HepG2 (cell line): ENCODE measurements around the gene ZPR1. TPM values are rescaled to one million over a fixed set of nuclear protein-coding genes. Genes with fewer than 3 reads are reported as not detected.

Experiments
- CBFB ChIP-seq: sonication (generic); formaldehyde crosslinking; IDR thresholded peaks from 2 replicates; pipeline ENCODE4 v1.4.0; 2020; ENCODE audit warnings: missing genetic modification reagents
- EP300 ChIP-seq, 3 experiments: sonication (generic) in 1 of 3; formaldehyde crosslinking in 1 of 3; IDR thresholded peaks; 2 replicates each; pipeline versions ENCODE4 v1.5.1 to v1.6.1; 2011 to 2020; ENCODE audit warnings: low read depth in 2 of 3, low read length in 2 of 3, borderline replicate concordance in 1 of 3, improper control_type of control experiment in 1 of 3, mild to moderate bottlenecking in 1 of 3, missing genetic modification reagents in 1 of 3, moderate library complexity in 1 of 3
- ETV5 ChIP-seq: IDR thresholded peaks from 2 replicates; pipeline ENCODE4 v1.6.1; 2018; ENCODE audit warnings: missing biosample characterization, missing genetic modification reagents, inconsistent platforms, borderline replicate concordance
- FOXJ3 ChIP-seq: sonication (generic); formaldehyde crosslinking; IDR thresholded peaks from 2 replicates; pipeline ENCODE4 v1.4.0; 2020; ENCODE audit warnings: missing genetic modification reagents, mild to moderate bottlenecking, borderline replicate concordance
- JDP2 ChIP-seq: sonication (generic); formaldehyde crosslinking; IDR thresholded peaks from 2 replicates; pipeline ENCODE4 v1.8.1; 2022; ENCODE audit warnings: missing genetic modification reagents, borderline replicate concordance
- JUNB ChIP-seq: sonication (generic); formaldehyde crosslinking; IDR thresholded peaks from 2 replicates; pipeline ENCODE4 v1.8.0; 2022; ENCODE audit warnings: missing genetic modification reagents, mild to moderate bottlenecking, borderline replicate concordance
- KAT8 ChIP-seq: IDR thresholded peaks from 2 replicates; pipeline ENCODE4 v1.6.1; 2016; ENCODE audit warnings: missing genetic modification reagents, missing compliant biosample characterization
- KDM3A ChIP-seq: IDR thresholded peaks from 2 replicates; pipeline ENCODE4 v1.6.1; 2018; ENCODE audit warnings: low read depth, missing compliant biosample characterization
- MTA3 ChIP-seq: sonication (generic); formaldehyde crosslinking; IDR thresholded peaks from 2 replicates; pipeline ENCODE4 v1.4.0; 2020; ENCODE audit warnings: missing genetic modification reagents
- PHF5A ChIP-seq: IDR thresholded peaks from one replicate; pipeline ENCODE4 v1.6.1; 2018; ENCODE audit warnings: low read depth, missing genetic modification reagents; ENCODE audit not compliant: unreplicated experiment
- SNRNP70 ChIP-seq: fragments of 200-400 bp; formaldehyde crosslinking; IDR thresholded peaks from 2 replicates; pipeline ENCODE4 v1.6.1; 2017; ENCODE audit warnings: mild to moderate bottlenecking, low read depth, low read length, moderate library complexity
- WIZ ChIP-seq: sonication (generic); formaldehyde crosslinking; IDR thresholded peaks from 2 replicates; pipeline ENCODE4 v1.5.1; 2020; ENCODE audit warnings: mild to moderate bottlenecking, missing genetic modification reagents
- ZFYVE20 ChIP-seq: sonication (generic); formaldehyde crosslinking; IDR thresholded peaks from 2 replicates; pipeline ENCODE4 v1.8.0; 2023; ENCODE audit warnings: low read depth, mild to moderate bottlenecking, moderate library complexity, missing genetic modification reagents, borderline replicate concordance
- ZNF251 ChIP-seq: sonication (generic); formaldehyde crosslinking; IDR thresholded peaks from 2 replicates; pipeline ENCODE4 v1.9.0; 2021; ENCODE audit warnings: mild to moderate bottlenecking, missing genetic modification reagents
- ZNF30 ChIP-seq: sonication (generic); formaldehyde crosslinking; IDR thresholded peaks from 2 replicates; pipeline ENCODE4 v1.5.0; 2020; ENCODE audit warnings: mild to moderate bottlenecking, missing genetic modification reagents
- ZNF335 ChIP-seq: sonication (generic); formaldehyde crosslinking; IDR thresholded peaks from 2 replicates; pipeline ENCODE4 v1.4.0; 2020; ENCODE audit warnings: missing genetic modification reagents
- ZNF33B ChIP-seq: sonication (generic); formaldehyde crosslinking; IDR thresholded peaks from 2 replicates; pipeline ENCODE4 v1.5.1; 2020; ENCODE audit warnings: mild to moderate bottlenecking, missing genetic modification reagents
- ZNF546 ChIP-seq: sonication (generic); formaldehyde crosslinking; conservative IDR thresholded peaks from 2 replicates; pipeline ENCODE4 v1.8.1; 2023; ENCODE audit warnings: mild to moderate bottlenecking, missing genetic modification reagents
- ZNF605 ChIP-seq: sonication (generic); formaldehyde crosslinking; IDR thresholded peaks from 2 replicates; pipeline ENCODE4 v1.8.0; 2022; ENCODE audit warnings: mild to moderate bottlenecking, missing genetic modification reagents
- ZNF761 ChIP-seq: sonication (generic); formaldehyde crosslinking; conservative IDR thresholded peaks from 2 replicates; pipeline ENCODE4 v1.4.0; 2020; ENCODE audit warnings: mild to moderate bottlenecking, missing genetic modification reagents
- polyA plus RNA-seq, 8 experiments: library from polyadenylated mRNA; depleted of rRNA in 3 of 8; stranded (reverse) in 7 of 8; unstranded in 1 of 8; fragments of >200 nt; fragmentation: Illumina TruSeq in 4 of 8; extraction: Trizol in 4 of 8; gene quantifications; 2 replicates each; pipeline versions ENCODE4 v1.2.1 to v1.2.3, GENCODE V29; 2011 to 2016; ENCODE audit warnings: low read depth in 4 of 8, missing spikeins in 1 of 8, mixed read lengths in 1 of 8; ENCODE audit not compliant: insufficient read depth in 1 of 8
- total RNA-seq, 5 experiments: library from RNA; depleted of rRNA; stranded (reverse); fragments of >200 nt; fragmentation: Illumina TruSeq; extraction: Trizol; gene quantifications; 2 replicates each; pipeline ENCODE4 v1.2.3, GENCODE V29; 2016; ENCODE audit warnings: low read depth in 1 of 5
- TF ChIP-seq, protein P1 (sequence below): sonication (generic); formaldehyde crosslinking; IDR thresholded peaks from 2 replicates; pipeline ENCODE4 v1.4.0; 2020; ENCODE audit warnings: missing genetic modification reagents
- TF ChIP-seq, protein P2 (sequence below): sonication (generic); formaldehyde crosslinking; conservative IDR thresholded peaks from 2 replicates; pipeline ENCODE4 v1.4.0; 2020; ENCODE audit warnings: missing genetic modification reagents
- TF ChIP-seq, protein P3 (sequence below): sonication (generic); formaldehyde crosslinking; IDR thresholded peaks from 2 replicates; pipeline ENCODE4 v1.5.0; 2020; ENCODE audit warnings: missing genetic modification reagents

Gene ZPR1
- total and polyA plus RNA-seq, 2 of the 13 experiments (the other 11 are each of a cell fraction or from before 2014, with no cell fraction given) = 40.0 to 79.3 TPM

DNA sequence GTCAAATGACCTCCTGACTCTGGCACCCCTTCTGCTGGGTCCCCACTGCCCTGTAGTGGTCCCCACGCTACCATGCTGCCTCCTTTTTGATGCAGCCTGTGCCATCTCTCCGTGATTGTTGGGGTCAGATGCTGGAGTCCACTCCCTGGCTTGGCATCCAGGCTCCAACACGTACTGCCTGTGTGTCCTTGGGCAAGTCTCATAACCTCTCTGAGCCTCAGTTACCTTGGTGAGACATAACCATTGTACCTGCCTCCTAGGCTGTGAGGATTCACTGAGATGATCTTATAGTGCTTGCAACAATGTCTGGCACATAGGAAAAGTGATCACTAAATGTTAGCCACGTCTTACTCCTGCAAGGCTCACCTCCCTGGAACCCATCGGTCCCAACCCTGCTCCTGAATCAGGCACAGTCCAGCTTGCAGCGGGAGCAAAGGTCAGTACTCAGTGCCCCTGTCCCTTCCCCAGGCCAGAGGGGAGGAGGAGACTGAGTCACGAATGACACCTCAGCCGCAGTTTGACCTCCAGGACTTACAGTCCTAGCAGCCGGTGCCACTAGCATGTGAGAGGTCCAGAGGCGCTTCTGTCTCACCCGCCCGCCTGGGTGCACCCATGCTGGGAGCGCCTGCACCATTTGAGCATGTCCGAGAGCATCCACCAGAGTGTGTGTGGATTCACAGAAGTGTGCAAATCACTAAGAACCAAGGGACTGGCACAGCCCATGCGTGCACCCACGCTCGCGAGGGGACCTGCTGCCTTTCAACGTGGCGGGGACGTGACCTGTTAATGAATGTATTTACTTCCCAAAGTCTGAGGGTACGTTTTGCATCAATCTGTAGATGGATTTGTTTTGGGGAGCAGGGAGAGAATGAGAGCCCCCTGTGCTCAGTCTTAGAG is 38.3 kb upstream of the ZPR1 start (continued):
- TF ChIP-seq, protein P1, sequence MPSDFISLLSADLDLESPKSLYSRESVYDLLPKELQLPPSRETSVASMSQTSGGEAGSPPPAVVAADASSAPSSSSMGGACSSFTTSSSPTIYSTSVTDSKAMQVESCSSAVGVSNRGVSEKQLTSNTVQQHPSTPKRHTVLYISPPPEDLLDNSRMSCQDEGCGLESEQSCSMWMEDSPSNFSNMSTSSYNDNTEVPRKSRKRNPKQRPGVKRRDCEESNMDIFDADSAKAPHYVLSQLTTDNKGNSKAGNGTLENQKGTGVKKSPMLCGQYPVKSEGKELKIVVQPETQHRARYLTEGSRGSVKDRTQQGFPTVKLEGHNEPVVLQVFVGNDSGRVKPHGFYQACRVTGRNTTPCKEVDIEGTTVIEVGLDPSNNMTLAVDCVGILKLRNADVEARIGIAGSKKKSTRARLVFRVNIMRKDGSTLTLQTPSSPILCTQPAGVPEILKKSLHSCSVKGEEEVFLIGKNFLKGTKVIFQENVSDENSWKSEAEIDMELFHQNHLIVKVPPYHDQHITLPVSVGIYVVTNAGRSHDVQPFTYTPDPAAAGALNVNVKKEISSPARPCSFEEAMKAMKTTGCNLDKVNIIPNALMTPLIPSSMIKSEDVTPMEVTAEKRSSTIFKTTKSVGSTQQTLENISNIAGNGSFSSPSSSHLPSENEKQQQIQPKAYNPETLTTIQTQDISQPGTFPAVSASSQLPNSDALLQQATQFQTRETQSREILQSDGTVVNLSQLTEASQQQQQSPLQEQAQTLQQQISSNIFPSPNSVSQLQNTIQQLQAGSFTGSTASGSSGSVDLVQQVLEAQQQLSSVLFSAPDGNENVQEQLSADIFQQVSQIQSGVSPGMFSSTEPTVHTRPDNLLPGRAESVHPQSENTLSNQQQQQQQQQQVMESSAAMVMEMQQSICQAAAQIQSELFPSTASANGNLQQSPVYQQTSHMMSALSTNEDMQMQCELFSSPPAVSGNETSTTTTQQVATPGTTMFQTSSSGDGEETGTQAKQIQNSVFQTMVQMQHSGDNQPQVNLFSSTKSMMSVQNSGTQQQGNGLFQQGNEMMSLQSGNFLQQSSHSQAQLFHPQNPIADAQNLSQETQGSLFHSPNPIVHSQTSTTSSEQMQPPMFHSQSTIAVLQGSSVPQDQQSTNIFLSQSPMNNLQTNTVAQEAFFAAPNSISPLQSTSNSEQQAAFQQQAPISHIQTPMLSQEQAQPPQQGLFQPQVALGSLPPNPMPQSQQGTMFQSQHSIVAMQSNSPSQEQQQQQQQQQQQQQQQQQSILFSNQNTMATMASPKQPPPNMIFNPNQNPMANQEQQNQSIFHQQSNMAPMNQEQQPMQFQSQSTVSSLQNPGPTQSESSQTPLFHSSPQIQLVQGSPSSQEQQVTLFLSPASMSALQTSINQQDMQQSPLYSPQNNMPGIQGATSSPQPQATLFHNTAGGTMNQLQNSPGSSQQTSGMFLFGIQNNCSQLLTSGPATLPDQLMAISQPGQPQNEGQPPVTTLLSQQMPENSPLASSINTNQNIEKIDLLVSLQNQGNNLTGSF (CRISPR knock-in tag) = 0 out of 2 replicates have a peak, but pooled peaks have one; percentile 72
- TF ChIP-seq ZNF30 = no peak
- TF ChIP-seq ETV5 (CRISPR knock-in tag) = no peak
- no peak for TF ChIP-seq CBFB (CRISPR knock-in tag)
- TF ChIP-seq ZNF33B (CRISPR knock-in tag) = no peak
- no peak for TF ChIP-seq FOXJ3
- TF ChIP-seq KAT8 = no peak
- no peak for TF ChIP-seq WIZ
- TF ChIP-seq, protein P2, sequence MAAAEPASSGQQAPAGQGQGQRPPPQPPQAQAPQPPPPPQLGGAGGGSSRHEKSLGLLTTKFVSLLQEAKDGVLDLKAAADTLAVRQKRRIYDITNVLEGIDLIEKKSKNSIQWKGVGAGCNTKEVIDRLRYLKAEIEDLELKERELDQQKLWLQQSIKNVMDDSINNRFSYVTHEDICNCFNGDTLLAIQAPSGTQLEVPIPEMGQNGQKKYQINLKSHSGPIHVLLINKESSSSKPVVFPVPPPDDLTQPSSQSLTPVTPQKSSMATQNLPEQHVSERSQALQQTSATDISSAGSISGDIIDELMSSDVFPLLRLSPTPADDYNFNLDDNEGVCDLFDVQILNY (CRISPR knock-in tag) = no peak
- no peak for TF ChIP-seq MTA3 (CRISPR knock-in tag)
- no peak for TF ChIP-seq ZNF335 (CRISPR knock-in tag)
- TF ChIP-seq, protein P3, sequence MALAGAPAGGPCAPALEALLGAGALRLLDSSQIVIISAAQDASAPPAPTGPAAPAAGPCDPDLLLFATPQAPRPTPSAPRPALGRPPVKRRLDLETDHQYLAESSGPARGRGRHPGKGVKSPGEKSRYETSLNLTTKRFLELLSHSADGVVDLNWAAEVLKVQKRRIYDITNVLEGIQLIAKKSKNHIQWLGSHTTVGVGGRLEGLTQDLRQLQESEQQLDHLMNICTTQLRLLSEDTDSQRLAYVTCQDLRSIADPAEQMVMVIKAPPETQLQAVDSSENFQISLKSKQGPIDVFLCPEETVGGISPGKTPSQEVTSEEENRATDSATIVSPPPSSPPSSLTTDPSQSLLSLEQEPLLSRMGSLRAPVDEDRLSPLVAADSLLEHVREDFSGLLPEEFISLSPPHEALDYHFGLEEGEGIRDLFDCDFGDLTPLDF = no peak
- no peak for TF ChIP-seq SNRNP70
- no peak; the same call in 1 of the 2 replicates for TF ChIP-seq ZNF605 (CRISPR knock-in tag)
- TF ChIP-seq JUNB (CRISPR knock-in tag) = 0 out of 2 replicates have a peak, but pooled peaks have one; percentile 7
- TF ChIP-seq EP300 (IDR thresholded peaks at IDR 0.05; ENCODE audit: low read depth in 2 of 2, low read length in 2 of 2) = no peak
- TF ChIP-seq EP300 (CRISPR knock-in tag; IDR thresholded peaks at IDR 0.05; ENCODE audit: borderline replicate concordance) = no peak
- no peak; the same call in 1 of the 2 replicates for TF ChIP-seq ZNF761
- TF ChIP-seq ZNF546 (CRISPR knock-in tag) = 0 out of 2 replicates have a peak, but pooled peaks have one; percentile 25
- peak; percentile 12; the same call in 1 of the 2 replicates for TF ChIP-seq KDM3A (CRISPR knock-in tag)
- TF ChIP-seq JDP2 (CRISPR knock-in tag) = no peak
- TF ChIP-seq ZFYVE20 (CRISPR knock-in tag) = no peak
- no peak for TF ChIP-seq PHF5A (CRISPR knock-in tag)
- no peak for TF ChIP-seq ZNF251 (CRISPR knock-in tag)
